HCT116 (cell line): ENCODE data around the gene RDH8. TPM values are rescaled to one million over a fixed set of nuclear protein-coding genes. Genes with fewer than 3 reads are reported as not detected.

Source experiments
- ATAC-seq: fragments of 200-7000 bp; cut with Tn5 transposase; 2 replicates; pipeline ENCODE4 v1.9.1; 2020; ENCODE audit warnings: mild to moderate bottlenecking, moderate library complexity
- BruUV-seq: library from RNA; stranded (reverse); fragments of 400-500 nt; replicated peaks from 2 replicates; lab custom pipeline; 2021; lab: Mats Ljungman, UMichigan
- CTCF ChIA-PET: fragments of 300-600 bp; sonication (Branson Sonifier 250); formaldehyde crosslinking; loops from one replicate; lab custom pipeline; 2021; ENCODE audit warnings: antibody characterized with exemption; lab: Charles Lee
- POLR2A ChIA-PET: fragments of 300-600, 350-600 bp; sonication (Branson Sonifier 250); formaldehyde crosslinking; loops from one replicate; lab custom pipeline; 2021; ENCODE audit warnings: antibody characterized with exemption; lab: Charles Lee
- RAD21 ChIA-PET, 2 experiments: fragments of 300-600 bp; sonication (Branson Sonifier 250); formaldehyde crosslinking; loops; one replicate each; lab custom pipeline; 2023; ENCODE audit warnings: low total read pairs in 2 of 2; ENCODE audit not compliant: uncharacterized antibody in 2 of 2, unreplicated experiment in 2 of 2, low non-redundant PET in 1 of 2; lab: Charles Lee
- DNase-seq: peaks from one replicate; pipeline ENCODE4 v3.0.0-alpha.2; 2010; ENCODE audit warnings: low read depth, low spot score
- H2AFZ ChIP-seq: fragments of 200-600 bp; shearing (Covaris generic), sonication (generic); 2 replicates; pipeline ENCODE4 v1.6.1; 2017; ENCODE audit warnings: low read depth, mixed run types, mixed read lengths, antibody characterized with exemption, low read length; ENCODE audit not compliant: poor library complexity, severe bottlenecking
- H3K27ac ChIP-seq: 2 replicates; pipeline ENCODE4 v1.5.1; 2012; ENCODE audit warnings: low read depth, low read length
- H3K27me3 ChIP-seq: fragments of 200-600 bp; sonication (generic); 2 replicates; pipeline ENCODE4 v1.6.1; 2016; ENCODE audit warnings: mixed run types, low read length, mixed read lengths; ENCODE audit not compliant: insufficient read depth
- H3K36me3 ChIP-seq, 2 experiments: fragments of 200-500 bp in 1 of 2; fragments of 200-600 bp in 1 of 2; sonication (Bioruptor generic) in 1 of 2; sonication (generic) in 1 of 2; 2 replicates each; pipeline versions ENCODE4 v1.5.1 to v1.6.1; 2014 to 2016; ENCODE audit warnings: low read length in 2 of 2, inconsistent platforms in 1 of 2, mixed read lengths in 1 of 2, mixed run types in 1 of 2; ENCODE audit not compliant: insufficient read depth in 2 of 2, control insufficient read depth in 1 of 2
- H3K4me1 ChIP-seq, 2 experiments: fragments of 200-600 bp in 1 of 2; sonication (generic) in 1 of 2; 2 replicates each; pipeline versions ENCODE4 v1.5.1 to v1.6.1; 2012 to 2017; ENCODE audit warnings: low read length in 2 of 2, inconsistent platforms in 1 of 2, mild to moderate bottlenecking in 1 of 2, mixed read lengths in 1 of 2, mixed run types in 1 of 2, moderate library complexity in 1 of 2; ENCODE audit not compliant: insufficient read depth in 2 of 2, control insufficient read depth in 1 of 2
- H3K4me2 ChIP-seq: fragments of 200-600 bp; sonication (generic); 2 replicates; pipeline ENCODE4 v1.6.1; 2017; ENCODE audit warnings: mixed run types, low read length, mixed read lengths
- H3K4me3 ChIP-seq, 2 experiments: fragments of 200-600 bp in 1 of 2; sonication (generic) in 1 of 2; replicated peaks in 1 of 2; 2 replicates each; pipeline ENCODE4 v1.5.1; 2011 to 2016; ENCODE audit warnings: low read length in 2 of 2, control low read depth in 1 of 2, low read depth in 1 of 2, mild to moderate bottlenecking in 1 of 2, mixed read lengths in 1 of 2, mixed run types in 1 of 2
- H3K79me2 ChIP-seq: fragments of 200-600 bp; sonication (generic); 2 replicates; pipeline ENCODE4 v1.6.1; 2017; ENCODE audit warnings: mild to moderate bottlenecking, mixed run types, low read length, moderate library complexity, mixed read lengths; ENCODE audit not compliant: insufficient read depth
- H3K9ac ChIP-seq: fragments of 200-600 bp; sonication (generic); 2 replicates; pipeline ENCODE4 v1.6.1; 2016; ENCODE audit warnings: low read length, mixed read lengths
- H3K9me2 ChIP-seq: fragments of 200-600 bp; sonication (generic), shearing (Covaris generic); 2 replicates; pipeline ENCODE4 v1.6.1; 2017; ENCODE audit warnings: mixed run types, mild to moderate bottlenecking, moderate library complexity; ENCODE audit not compliant: insufficient read depth
- H3K9me3 ChIP-seq, 2 experiments: fragments of 200-500 bp in 1 of 2; fragments of 200-600 bp in 1 of 2; sonication (Bioruptor generic) in 1 of 2; sonication (generic) in 1 of 2; 2 replicates each; pipeline ENCODE4 v1.6.1; 2014 to 2017; ENCODE audit warnings: low read length in 2 of 2, mixed read lengths in 2 of 2, inconsistent platforms in 1 of 2, low read depth in 1 of 2, mild to moderate bottlenecking in 1 of 2, mixed run types in 1 of 2, moderate library complexity in 1 of 2; ENCODE audit not compliant: control insufficient read depth in 1 of 2, insufficient read depth in 1 of 2
- H4K20me1 ChIP-seq: fragments of 200-600 bp; sonication (generic), shearing (Covaris generic); 2 replicates; pipeline ENCODE4 v1.6.1; 2017; ENCODE audit warnings: mixed run types, mild to moderate bottlenecking, moderate library complexity; ENCODE audit not compliant: insufficient read depth
- ATF3 ChIP-seq: IDR thresholded peaks from 2 replicates; pipeline ENCODE4 v1.6.1; 2012
- CBX3 ChIP-seq: IDR thresholded peaks from 2 replicates; pipeline ENCODE4 v1.6.1; 2012; ENCODE audit warnings: low read depth
- CEBPB ChIP-seq: IDR thresholded peaks from 2 replicates; pipeline ENCODE4 v1.6.1; 2012; ENCODE audit warnings: low read depth
- CTCF ChIP-seq, 3 experiments: fragments of 200-600 bp in 1 of 3; sonication (generic) in 1 of 3; IDR thresholded peaks in 2 of 3; conservative IDR thresholded peaks in 1 of 3; 2 replicates each; pipeline ENCODE4 v1.5.1; 2012 to 2017; ENCODE audit warnings: low read depth in 2 of 3, low read length in 2 of 3, antibody characterized with exemption in 1 of 3, borderline replicate concordance in 1 of 3, control low read depth in 1 of 3, mild to moderate bottlenecking in 1 of 3, mixed read lengths in 1 of 3, mixed run types in 1 of 3, moderate library complexity in 1 of 3; ENCODE audit not compliant: insufficient read depth in 1 of 3
- ELF1 ChIP-seq: IDR thresholded peaks from 2 replicates; pipeline ENCODE4 v1.6.1; 2012; ENCODE audit warnings: low read depth, borderline replicate concordance
- EZH2 ChIP-seq: fragments of 200-600 bp; sonication (generic); IDR thresholded peaks from 2 replicates; pipeline ENCODE4 v1.6.1; 2017; ENCODE audit warnings: antibody characterized with exemption, mixed run types
- EZH2phosphoT487 ChIP-seq: fragments of 200-600 bp; IDR thresholded peaks from 2 replicates; pipeline ENCODE4 v1.6.1; 2018; ENCODE audit warnings: antibody characterized with exemption, borderline replicate concordance
- FOSL1 ChIP-seq: IDR thresholded peaks from 2 replicates; pipeline ENCODE4 v1.6.1; 2012; ENCODE audit warnings: low read depth
- MAX ChIP-seq: IDR thresholded peaks from 2 replicates; pipeline ENCODE4 v1.6.1; 2012
- POLR2AphosphoS5 ChIP-seq: IDR thresholded peaks from 2 replicates; pipeline ENCODE4 v1.6.1; 2011; ENCODE audit warnings: mild to moderate bottlenecking, low read depth, low read length, moderate library complexity
- RAD21 ChIP-seq: IDR thresholded peaks from 2 replicates; pipeline ENCODE4 v1.6.1; 2012; ENCODE audit warnings: low read depth, mild to moderate bottlenecking
- SIN3A ChIP-seq: IDR thresholded peaks from 2 replicates; pipeline ENCODE4 v1.6.1; 2012; ENCODE audit warnings: low read depth
- TCF7L2 ChIP-seq: IDR thresholded peaks from 2 replicates; pipeline ENCODE4 v1.7.0; 2011; ENCODE audit warnings: borderline replicate concordance, inconsistent platforms; ENCODE audit not compliant: insufficient read depth, insufficient read length; ENCODE audit errors: extremely low read depth
- YY1 ChIP-seq: IDR thresholded peaks from 2 replicates; pipeline ENCODE4 v1.6.1; 2011; ENCODE audit warnings: low read length, low read depth, moderate library complexity, mild to moderate bottlenecking; ENCODE audit not compliant: insufficient replicate concordance; ENCODE audit errors: extremely low read depth
- ZBTB33 ChIP-seq: IDR thresholded peaks from 2 replicates; pipeline ENCODE4 v1.6.1; 2011; ENCODE audit warnings: mild to moderate bottlenecking, low read length, moderate library complexity; ENCODE audit not compliant: insufficient replicate concordance; ENCODE audit errors: extremely low read depth
- ZFX ChIP-seq: fragments of 450-650 bp; IDR thresholded peaks from 2 replicates; pipeline ENCODE4 v1.6.1; 2017
- ZNF274 ChIP-seq: fragments of 200-500 bp; sonication (Bioruptor generic); IDR thresholded peaks from 2 replicates; pipeline ENCODE4 v1.6.1; 2014; ENCODE audit warnings: mild to moderate bottlenecking, low read depth, low read length, inconsistent platforms
- intact Hi-C: fragments of 100-400 bp; cut with micrococcal nuclease; formaldehyde crosslinking; loops from 2 replicates; pipeline ENCODE4 v1.10.0; 2022
- total RNA-seq: library from RNA; stranded (reverse); gene quantifications from one replicate; pipeline ENCODE4 v1.2.1, GENCODE V29; 2021; ENCODE audit not compliant: unreplicated experiment

Gene RDH8
- total RNA-seq, 1 experiment from 2014 or later: not detected

- no peaks in the 10 kb centered on the region for H3K9me3 ChIP-seq
- no peak overlapping the region for H3K4me2 ChIP-seq
- H3K4me3 ChIP-seq: no peak overlapping the region
- no peak overlapping the region for H3K9ac ChIP-seq
- ChIA-PET RAD21 (no interaction called here), POLR2A (no interaction called here), CTCF (interaction anchor here (1.6 kb wide), 1 partner anchor 11 kb away, joined by 6 read pairs; no protein-coding TSS in a partner anchor)
- H4K20me1 ChIP-seq: no peaks in the 10 kb centered on the region
- intact Hi-C loops: no loop called here
- TF ChIP-seq CBX3 (no peak), ZNF274 (no peak), ELF1 (no peak), EZH2phosphoT487 (no peak), ATF3 (no peak), SIN3A (no peak), CEBPB (no peak), FOSL1 (no peak), TCF7L2 (no peak), YY1 (no peak)
- no peak overlapping the region for H2AFZ ChIP-seq
- no peaks in the 10 kb centered on the region for H3K9me2 ChIP-seq
- H3K4me1 ChIP-seq: peaks cover 0 to 23% of the 10 kb centered on the region in 2 experiments; a peak in 2 of 4 replicates
- DNase-seq (no peak), ATAC-seq (no peak)
- no peaks in the 10 kb centered on the region for H3K79me2 ChIP-seq
- H3K27me3 ChIP-seq: peaks cover 51% of the 10 kb centered on the region
- H3K36me3 ChIP-seq: no peaks in the 10 kb centered on the region
- BruUV-seq: no TSS peak
- no peak overlapping the region for H3K27ac ChIP-seq
Observed at GRCh38 chr19:10010939-10011338, 2.3 kb upstream of the RDH8 start.

- no peaks in the 10 kb centered on the region for H3K36me3 ChIP-seq
- ChIA-PET POLR2A (no interaction called here), CTCF (no interaction called here), RAD21 (no interaction called here)
- no peaks in the 10 kb centered on the region for H3K79me2 ChIP-seq
- no peak overlapping the region for H2AFZ ChIP-seq
- no peak overlapping the region for H3K27ac ChIP-seq
- no peaks in the 10 kb centered on the region for H3K9me2 ChIP-seq
- H3K4me1 ChIP-seq: peaks cover 0 to 23% of the 10 kb centered on the region in 2 experiments; a peak in 2 of 4 replicates
- H4K20me1 ChIP-seq: no peaks in the 10 kb centered on the region
- peaks cover 51% of the 10 kb centered on the region for H3K27me3 ChIP-seq
- BruUV-seq: no TSS peak
- ATAC-seq (no peak), DNase-seq (no peak)
- H3K4me2 ChIP-seq: no peak overlapping the region
- no peak overlapping the region for H3K4me3 ChIP-seq
- H3K9me3 ChIP-seq: no peaks in the 10 kb centered on the region
- H3K9ac ChIP-seq: no peak overlapping the region
- intact Hi-C loops: no loop called here
- TF ChIP-seq MAX (no peak), ATF3 (no peak), EZH2phosphoT487 (no peak), EZH2 (no peak), CEBPB (no peak), ZFX (no peak), POLR2AphosphoS5 (no peak), CTCF (IDR thresholded peaks at IDR 0.05 in 2 of 3, conservative IDR thresholded peaks at IDR 0.05 in 1 of 3; ENCODE audit: borderline replicate concordance in 1 of 3, insufficient read depth in 1 of 3, low read depth in 2 of 3, low read length in 2 of 3) (no peak), ZBTB33 (no peak), TCF7L2 (no peak), RAD21 (no peak)
Observed at GRCh38 chr19:10011974-10012373, 1.3 kb upstream of the RDH8 start.
